CD4-positive, alpha-beta T cell treated with Interleukin-2 at 100 ng/mL for 4 hours (primary cell): ENCODE measurements around the gene MYO10.
"Not testable (repeated sequence)": the region's sequence is repeated elsewhere in the genome, so short reads cannot be mapped to it uniquely, and the experiment has no call there.

ENCODE experiments used
- DNase-seq: peaks from one replicate; pipeline ENCODE4 v3.0.0-alpha.2; 2020; ENCODE audit warnings: low spot score

Gene MYO10

DNA sequence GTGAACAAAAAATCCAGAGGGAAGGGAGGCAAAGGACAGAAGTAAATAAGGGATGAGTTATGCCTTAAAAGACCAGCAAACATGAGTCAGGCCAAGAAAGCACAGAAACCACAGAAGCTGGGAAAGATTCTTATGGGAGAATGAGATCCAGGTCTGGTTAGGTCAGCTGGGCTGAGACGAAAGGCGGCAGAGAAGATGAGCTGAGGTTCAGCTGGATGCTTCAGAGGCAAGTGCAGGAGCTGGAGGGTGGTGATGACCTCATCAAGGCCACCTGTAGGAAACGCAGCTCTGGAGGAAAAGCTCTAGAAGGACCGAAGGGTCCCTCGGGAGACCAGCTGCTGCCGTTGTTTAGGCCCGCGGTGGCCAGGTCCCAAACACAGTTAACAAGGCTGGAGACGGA is 152.0 kb downstream of the MYO10 start:
- no peak for DNase-seq

DNA sequence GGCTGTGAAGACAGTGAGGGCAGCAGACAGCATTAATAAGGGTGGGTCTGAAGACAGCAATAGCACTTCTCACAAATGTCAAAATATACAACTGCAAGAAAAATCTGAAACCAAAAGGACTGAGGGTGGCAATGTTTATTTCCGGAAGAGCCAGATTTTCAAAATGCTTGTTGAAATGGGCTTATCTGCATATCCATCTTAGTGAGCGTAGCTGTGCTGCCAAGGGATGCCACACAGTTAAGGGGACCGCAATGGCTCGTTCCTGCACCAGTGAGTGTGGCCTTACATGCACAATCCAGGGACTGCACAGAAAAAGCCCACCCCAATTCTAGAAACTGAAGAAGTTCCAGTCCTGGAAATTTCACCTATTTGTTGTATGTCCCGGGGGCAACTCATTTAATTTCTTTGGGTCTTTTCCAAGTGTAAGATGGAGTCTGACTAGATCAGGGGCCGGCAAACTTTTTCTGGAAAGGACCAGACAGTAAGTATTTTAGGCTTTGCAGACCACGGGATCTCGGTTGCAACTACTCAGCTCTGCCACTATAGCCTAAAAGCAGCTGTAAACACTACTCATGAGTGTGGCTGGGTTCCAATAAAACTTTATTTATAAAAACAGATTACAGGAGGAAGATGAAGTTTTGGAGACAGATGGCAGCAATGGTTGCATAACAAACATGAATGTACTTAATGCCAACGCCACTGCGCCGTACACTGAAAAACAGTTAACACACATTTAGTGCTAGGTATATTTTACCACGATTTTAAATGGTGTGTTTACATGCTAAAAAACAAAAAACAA is 154.1 kb downstream of the MYO10 start:
- DNase-seq: no peak

DNA sequence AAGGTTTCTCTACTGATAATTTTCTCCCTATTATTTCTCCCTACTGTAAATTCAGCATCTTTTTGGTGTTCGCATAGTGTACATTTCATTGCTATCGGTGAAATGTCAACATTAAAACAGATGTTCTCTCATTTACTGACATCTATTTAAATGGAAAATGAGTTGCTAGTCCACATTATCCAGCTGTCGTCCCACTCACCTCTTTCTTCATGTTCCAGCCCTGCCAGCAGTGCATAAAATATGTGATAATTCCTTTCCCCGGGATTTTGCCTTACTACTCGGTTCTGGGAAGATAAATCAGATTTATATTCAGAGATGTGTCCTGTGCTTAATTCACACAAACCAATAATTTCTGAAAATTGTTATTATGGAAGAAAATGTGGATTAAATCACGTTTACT is 155.8 kb downstream of the MYO10 start:
- no peak for DNase-seq

DNA sequence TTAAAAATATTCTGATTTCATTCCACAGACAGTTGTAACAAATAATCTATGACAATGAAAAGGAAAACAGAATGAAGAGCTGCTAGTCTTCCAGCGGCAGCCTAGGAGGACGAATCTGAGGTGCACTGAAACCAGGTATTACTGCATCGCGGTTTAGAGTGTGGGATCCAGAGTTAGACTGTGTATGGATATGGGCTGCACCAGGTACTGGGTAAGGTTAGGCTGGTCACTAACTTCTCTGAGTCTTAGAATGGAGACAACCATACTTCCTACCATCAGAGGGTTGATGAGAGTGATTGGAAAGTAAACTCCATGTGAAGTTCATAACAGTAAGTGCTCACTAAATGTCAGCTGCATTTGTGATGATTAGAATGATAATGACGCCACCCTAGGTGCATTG is 158.7 kb downstream of the MYO10 start:
- DNase-seq: no peak

DNA sequence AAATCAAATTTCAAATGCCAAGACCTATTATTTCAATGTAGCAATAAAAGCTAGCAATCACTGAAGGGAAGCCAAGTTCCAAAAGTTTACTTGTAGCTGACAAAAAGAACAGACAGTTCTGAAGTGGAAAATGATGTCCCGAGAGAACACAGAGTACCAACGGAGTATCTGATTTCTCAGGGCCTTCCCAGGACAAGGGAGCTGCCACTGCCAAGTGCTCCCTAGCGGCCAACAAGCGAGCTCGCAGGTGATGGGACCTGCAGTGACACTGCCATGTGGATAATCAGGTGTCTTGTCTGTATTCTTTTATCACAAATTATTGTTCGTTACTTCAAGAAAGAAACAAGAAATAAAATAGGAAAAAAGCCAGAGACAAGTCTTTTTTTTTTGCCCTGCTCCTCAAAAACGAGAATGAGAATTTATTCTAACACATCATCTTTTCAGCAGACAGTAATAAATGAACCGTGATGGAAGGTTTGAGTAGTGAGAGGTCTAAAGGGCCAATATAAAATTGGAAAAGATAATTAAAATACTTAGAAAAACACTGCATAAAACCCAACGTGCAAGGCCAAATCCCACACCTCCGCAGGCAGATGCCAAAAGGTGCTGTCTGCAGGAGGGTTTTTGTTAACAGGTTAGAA is 159.4 kb downstream of the MYO10 start:
- no peak for DNase-seq

DNA sequence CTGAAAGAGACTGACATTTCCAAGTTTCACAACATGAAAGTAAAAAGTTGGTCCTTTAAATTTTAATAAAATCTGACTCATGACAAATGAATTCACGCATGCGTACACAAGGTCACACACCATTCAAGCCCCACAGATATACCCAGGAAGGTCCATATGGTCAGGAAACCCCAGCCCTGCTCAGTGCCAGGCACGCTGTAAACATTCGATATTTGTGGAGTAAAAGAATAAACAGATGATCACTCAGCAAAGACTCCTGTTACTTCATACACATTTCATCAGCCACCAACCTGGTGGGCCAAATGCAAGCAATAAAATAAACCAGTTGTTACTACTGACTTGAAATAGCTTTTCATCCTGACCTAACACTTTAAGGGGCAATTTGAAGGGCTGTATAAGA is 161.3 kb downstream of the MYO10 start:
- no peak for DNase-seq

DNA sequence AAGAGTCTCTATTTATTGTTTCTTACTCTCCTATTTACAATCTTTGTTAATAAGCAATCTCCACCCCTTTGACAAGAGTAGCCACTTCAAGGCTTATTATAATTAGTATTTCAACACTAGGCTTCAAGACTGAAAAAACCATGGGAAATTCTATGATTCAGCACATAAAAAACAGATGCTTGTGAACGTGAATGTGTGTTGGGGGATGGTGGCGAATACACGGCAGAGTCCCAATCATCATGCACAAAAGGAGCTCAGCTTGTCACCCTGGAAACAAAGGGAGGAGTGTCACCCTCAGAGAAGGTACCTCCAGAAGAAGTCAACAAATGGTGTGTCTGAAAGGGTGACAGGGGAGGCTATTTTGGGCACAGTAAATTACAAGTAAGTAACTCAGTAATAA is 162.1 kb downstream of the MYO10 start:
- DNase-seq: no peak

- DNase-seq: no peak
Observed at GRCh38 chr5:16772556-16772955, 163.5 kb downstream of the MYO10 start.

DNA sequence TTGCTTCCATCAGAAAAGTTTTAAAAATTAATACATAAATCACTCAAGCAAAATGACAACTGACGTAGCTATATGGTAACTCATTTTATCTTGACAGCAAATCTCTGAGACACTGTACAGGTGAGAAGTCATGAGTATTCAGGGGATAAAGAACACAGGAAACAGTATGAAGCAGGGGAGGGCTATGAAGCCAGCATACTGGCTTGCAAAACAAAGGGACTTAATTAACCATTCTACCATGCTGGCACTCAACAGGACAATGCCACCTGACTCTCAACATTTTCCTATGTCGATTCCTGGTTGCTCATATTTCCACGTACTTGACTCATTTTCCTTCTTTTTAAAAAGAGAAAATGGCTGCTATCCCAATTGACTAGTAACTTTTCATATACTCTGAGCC is 167.9 kb downstream of the MYO10 start:
- no peak for DNase-seq

DNA sequence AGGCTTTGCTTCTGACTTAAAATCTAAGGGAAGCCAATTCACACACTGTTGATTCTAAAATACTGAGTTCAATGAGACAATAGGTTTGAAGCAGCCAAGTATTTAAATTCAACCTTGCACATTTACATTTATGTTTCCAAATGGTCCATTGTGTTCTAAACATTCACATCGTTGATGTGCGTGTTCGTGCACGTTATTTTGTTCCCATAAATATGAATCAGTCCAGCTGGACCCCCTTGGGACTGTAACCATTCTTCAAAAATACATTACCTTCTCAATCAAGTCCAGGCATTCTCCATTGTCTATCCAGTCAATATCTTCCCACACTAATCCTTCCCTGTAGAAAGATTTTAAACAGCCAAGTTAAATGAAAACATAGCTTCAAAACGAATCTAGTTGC is 172.9 kb downstream of the MYO10 start:
- no peak for DNase-seq

GRCh38 chr5:16759147-16759773 is 176.8 kb downstream of the MYO10 start:
- no peak for DNase-seq

GRCh38 chr5:16757989-16758501 is 178.0 kb downstream of the MYO10 start:
- no peak for DNase-seq

- DNase-seq: not testable (repeated sequence)
Observed at GRCh38 chr5:16757577-16757976, 178.5 kb downstream of the MYO10 start.

GRCh38 chr5:16757146-16757545 is 178.9 kb downstream of the MYO10 start:
- DNase-seq: no peak

DNA sequence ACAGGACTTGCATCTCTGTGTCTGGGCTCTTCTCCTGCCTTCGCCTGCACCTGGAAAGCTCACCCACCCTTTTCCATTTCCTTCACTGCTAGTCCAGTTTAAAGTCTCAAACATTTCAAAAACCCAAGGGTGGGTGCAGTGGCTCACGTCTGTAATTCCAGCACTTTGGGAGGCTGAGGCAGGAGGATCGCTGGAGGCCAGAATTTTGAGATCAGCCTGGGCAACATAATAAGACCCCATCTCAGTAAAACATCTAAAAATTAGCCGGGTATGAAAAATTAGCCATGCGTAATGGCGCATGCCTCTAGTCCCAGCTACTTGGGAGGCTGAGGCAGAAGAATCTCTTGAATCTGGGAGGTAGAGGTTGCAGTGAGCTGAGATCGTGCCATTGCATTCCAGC is 179.4 kb downstream of the MYO10 start:
- DNase-seq: no peak

DNA sequence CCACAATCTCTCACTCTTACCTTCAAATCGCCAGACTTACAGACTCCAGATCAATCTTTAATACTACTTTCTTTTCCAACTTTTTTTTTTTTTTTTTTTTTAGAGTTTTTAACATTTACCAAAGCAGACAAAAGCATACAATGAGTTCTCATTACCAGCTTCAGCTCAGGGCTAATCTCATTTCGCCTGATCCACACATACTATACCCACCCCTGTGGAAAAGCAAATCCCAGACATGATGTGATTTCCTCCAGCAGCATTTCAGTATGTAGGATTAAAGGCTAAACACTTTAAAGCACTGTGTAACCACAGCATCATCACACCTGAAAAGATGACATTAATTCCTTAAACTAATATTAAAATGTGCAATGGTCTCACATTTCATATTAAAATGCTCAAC is 180.4 kb downstream of the MYO10 start:
- DNase-seq: no peak

DNA sequence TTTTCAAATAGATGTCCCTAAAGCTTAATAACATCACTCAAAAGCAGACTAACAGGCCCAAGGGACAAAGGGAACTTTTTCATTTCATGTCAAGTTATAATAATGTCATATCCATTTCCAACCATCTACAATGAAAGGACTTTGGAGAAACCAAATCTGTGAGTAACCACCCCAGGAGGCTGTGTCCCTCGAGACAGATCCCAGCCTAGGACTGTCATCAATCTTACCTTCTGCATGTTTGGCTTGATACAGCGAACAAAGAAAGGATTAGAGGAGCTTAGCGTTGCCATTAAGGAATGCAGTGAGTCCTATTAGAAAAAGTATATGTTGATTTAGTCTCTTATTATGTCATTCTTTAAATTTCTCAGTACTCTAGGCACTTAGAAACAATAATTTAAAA is 181.5 kb downstream of the MYO10 start:
- DNase-seq: no peak

DNA sequence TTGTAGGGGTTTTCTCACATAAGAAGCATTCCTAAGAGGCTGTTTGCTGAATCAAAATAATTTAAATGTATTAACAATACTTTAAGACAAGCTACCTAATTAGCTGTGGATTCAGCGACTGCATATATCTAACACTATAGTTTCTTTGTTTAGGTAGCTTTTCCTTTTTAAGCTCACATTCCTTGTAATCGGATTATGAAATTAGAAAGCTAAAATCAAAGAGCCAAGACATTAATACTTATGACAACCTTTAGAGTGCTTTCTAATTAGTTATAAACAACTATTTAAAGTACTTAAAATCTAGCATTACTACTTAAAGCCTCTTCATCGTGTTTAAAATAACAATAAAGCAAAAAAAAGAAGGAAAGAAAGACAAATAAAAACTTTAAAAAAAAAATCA is 182.0 kb downstream of the MYO10 start:
- DNase-seq: no peak

GRCh38 chr5:16750445-16750844 is 185.6 kb downstream of the MYO10 start:
- no peak for DNase-seq

GRCh38 chr5:16749626-16750025 is 186.5 kb downstream of the MYO10 start:
- no peak for DNase-seq

DNA sequence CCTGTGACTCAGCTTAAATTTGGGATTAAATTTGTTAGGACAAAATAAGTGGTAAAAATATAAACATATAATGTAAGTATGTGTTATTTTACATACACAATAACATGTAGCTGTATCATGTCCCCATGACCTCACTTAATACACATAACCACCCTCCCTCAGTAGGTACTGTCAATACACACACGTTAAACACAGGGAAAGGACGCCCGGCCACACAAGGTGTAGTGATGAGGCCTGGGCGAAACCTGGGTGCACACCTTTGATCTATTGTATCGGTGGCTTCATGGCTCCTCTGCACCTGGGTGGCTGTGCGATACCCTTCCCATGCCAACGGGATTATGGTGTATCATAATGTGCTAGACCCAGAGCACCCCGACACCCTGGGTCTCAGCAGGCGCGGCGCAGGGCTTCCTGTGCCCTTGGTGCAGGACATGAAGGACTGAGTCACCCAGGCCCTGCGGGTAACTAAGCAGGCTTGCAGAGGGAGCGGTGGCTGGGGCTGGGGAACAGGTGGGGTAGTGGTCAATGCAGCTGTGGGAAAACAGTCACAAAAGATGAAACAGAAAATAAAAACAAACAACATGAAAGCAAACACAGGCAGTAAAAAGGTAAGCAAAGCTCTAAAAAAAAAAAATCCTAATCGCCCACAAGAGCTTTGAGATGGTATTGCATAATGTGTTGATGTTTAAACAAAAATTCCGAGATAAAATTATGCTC is 191.8 kb downstream of the MYO10 start:
- DNase-seq: no peak

GRCh38 chr5:16742938-16743337 is 193.2 kb downstream of the MYO10 start:
- DNase-seq: no peak
